Stomach (tissue), 9 donors: Measurements from ENCODE around the gene PTPN4. TPM values are rescaled to one million over a fixed set of nuclear protein-coding genes. Genes with fewer than 3 reads are reported as not detected.
A peak's percentile ranks its signal among the peaks of the same experiment; 100 is the strongest.

Experiments used
- DNase-seq, 2 donors: peaks; one replicate each; pipeline versions ENCODE4 v3.0.0 to v3.0.0-alpha.2; 2013 to 2019
- H3K27ac ChIP-seq, 5 donors: fragments of 200-600 bp in 4 of 5; sonication (generic) in 4 of 5; one replicate each; pipeline ENCODE4 v1.5.1; 2013 to 2019; ENCODE audit warnings: mild to moderate bottlenecking in 1 of 5, moderate library complexity in 1 of 5
- H3K27me3 ChIP-seq, 3 donors: fragments of 200-600 bp; sonication (generic); one replicate each; pipeline ENCODE4 v1.5.1; 2017 to 2019; ENCODE audit warnings: mixed run types in 1 of 3
- H3K36me3 ChIP-seq, 4 donors: fragments of 200-600 bp; sonication (generic); 1 replicate in 3 of 4; 2 replicates in 1 of 4; pipeline ENCODE4 v1.5.1; 2016 to 2019
- H3K4me1 ChIP-seq, 4 donors: fragments of 200-600 bp; sonication (generic); one replicate each; pipeline ENCODE4 v1.5.1; 2016 to 2019
- H3K4me3 ChIP-seq, 4 donors: fragments of 200-600 bp; sonication (generic) in 3 of 4; one replicate each; pipeline ENCODE4 v1.5.1; 2016 to 2019; ENCODE audit warnings: mild to moderate bottlenecking in 1 of 4
- H3K9me3 ChIP-seq, 4 donors: fragments of 200-600 bp; sonication (generic); one replicate each; pipeline ENCODE4 v1.5.1; 2016 to 2019
- CTCF ChIP-seq, 7 experiments: fragments of 450-650 bp in 4 of 7; fragments of 200-600 bp in 3 of 7; sonication (generic) in 3 of 7; IDR thresholded peaks; one replicate each; pipeline ENCODE4 v1.5.1; 2016 to 2019; ENCODE audit warnings: antibody characterized with exemption in 7 of 7, control low read depth in 2 of 7, mild to moderate bottlenecking in 1 of 7
- EP300 ChIP-seq: sonication (generic); formaldehyde crosslinking; IDR thresholded peaks from one replicate; pipeline ENCODE4 v1.6.1; 2017; ENCODE audit warnings: antibody characterized with exemption
- POLR2A ChIP-seq, 4 donors: fragments of 450-650 bp; IDR thresholded peaks; one replicate each; pipeline ENCODE4 v1.6.1; 2016; ENCODE audit warnings: antibody characterized with exemption in 4 of 4, control low read depth in 2 of 4, mild to moderate bottlenecking in 1 of 4, moderate library complexity in 1 of 4
- POLR2AphosphoS5 ChIP-seq, 3 donors: sonication (generic); formaldehyde crosslinking; IDR thresholded peaks; one replicate each; pipeline ENCODE4 v1.6.1; 2016; ENCODE audit warnings: antibody characterized with exemption in 3 of 3
- WGBS, 5 donors: extraction: QIAGEN DNeasy Blood & Tissue Kit in 3 of 5; methylation state at CpG; one replicate each; pipeline versions ENCODE4 v1.1.5 to v1.1.7; 2013 to 2018; 5-methylcytosine and 5-hydroxymethylcytosine counted together
- intact Hi-C: fragments of 100-400 bp; cut with DNase I; formaldehyde crosslinking; loops from one replicate; pipeline ENCODE4 v1.15.1; 2023; ENCODE audit warnings: low total_unique reads
- polyA plus RNA-seq, 3 donors: library from polyadenylated mRNA; stranded (reverse); fragments of 200-250 nt; gene quantifications; one replicate each; pipeline ENCODE4 v1.2.3, GENCODE V29; 2013
- total RNA-seq, 5 donors: library from RNA; depleted of rRNA; stranded (reverse); fragments of >200 nt; gene quantifications; one replicate each; pipeline versions ENCODE4 v1.1.0 to v1.2.3, GENCODE V29; 2014 to 2016
- donor health status: healthy with polysubstance abuse.
- donor health status: Bipolar disorder and iron deficiency.
- donor health status: healthy.

PTPN4 gene
- total and polyA plus RNA-seq, 8 donors, result 2.9 to 450 (median 18.8) TPM

GRCh38 chr2:119836455-119837142, 76.9 kb downstream of the PTPN4 start:
- Histone ChIP-seq H3K4me1 (peaks cover 0 to 28% (median 20%) of the 10 kb centered on the region in 4 donors), H3K36me3 (no peaks in the 10 kb centered on the region), H3K9me3 (no peaks in the 10 kb centered on the region), H3K27me3 (no peaks in the 10 kb centered on the region), H3K4me3 (no peak overlapping the region), H3K27ac (no peak overlapping the region)
- intact Hi-C loops, result no loop called here
- 91 to 100% (median 92%) methylated on average over 3 to 22 of the region's 22 CpGs for WGBS, 5 donors
- TF ChIP-seq CTCF (IDR thresholded peaks at IDR 0.05) (no peak), POLR2AphosphoS5 (IDR thresholded peaks at IDR 0.05) (no peak), EP300 (no peak)
- DNase-seq, result no peak

DNA sequence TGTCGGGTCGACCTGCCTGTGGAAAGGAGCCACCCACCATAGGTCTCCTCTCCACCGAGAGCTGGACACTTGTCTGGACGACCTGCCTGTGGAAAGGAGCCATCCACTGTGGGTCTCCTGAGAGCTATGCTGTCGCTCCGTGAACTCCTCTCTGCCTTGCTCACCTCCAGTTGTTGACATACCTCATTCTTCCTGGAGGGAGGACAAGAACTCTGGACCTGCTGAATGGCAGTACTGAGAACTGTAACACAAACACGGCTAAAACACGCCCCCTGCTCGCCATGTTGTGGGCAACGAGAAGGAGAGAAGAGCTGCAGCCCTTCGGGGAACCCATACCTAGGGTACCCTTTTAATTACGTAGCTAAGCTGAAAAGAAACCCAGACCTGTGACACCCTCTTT, 77.6 kb downstream of the PTPN4 start:
- intact Hi-C loops, result no loop called here
- Histone ChIP-seq H3K27me3 (no peaks in the 10 kb centered on the region), H3K9me3 (no peaks in the 10 kb centered on the region), H3K27ac (no peak overlapping the region), H3K36me3 (no peaks in the 10 kb centered on the region), H3K4me3 (no peak overlapping the region), H3K4me1 (peaks cover 0 to 33% (median 21%) of the 10 kb centered on the region in 4 donors)
- WGBS, 5 donors, result 84 to 95% (median 88%) methylated on average over 12 of the region's 12 CpGs
- no peak for DNase-seq
- TF ChIP-seq POLR2AphosphoS5 (IDR thresholded peaks at IDR 0.05) (no peak), CTCF (IDR thresholded peaks at IDR 0.05) (no peak), EP300 (no peak), POLR2A (IDR thresholded peaks at IDR 0.05) (no peak)

- WGBS, 5 donors, result 75 to 86% (median 80%) methylated on average over 13 of the region's 13 CpGs
- intact Hi-C loops, result no loop called here
- TF ChIP-seq EP300 (no peak), POLR2AphosphoS5 (IDR thresholded peaks at IDR 0.05) (no peak), POLR2A (IDR thresholded peaks at IDR 0.05) (no peak), CTCF (IDR thresholded peaks at IDR 0.05) (no peak)
- Histone ChIP-seq H3K9me3 (no peaks in the 10 kb centered on the region), H3K4me1 (peaks cover 0 to 29% (median 19%) of the 10 kb centered on the region in 4 donors), H3K27me3 (no peaks in the 10 kb centered on the region), H3K36me3 (no peaks in the 10 kb centered on the region), H3K4me3 (no peak overlapping the region), H3K27ac (peak overlapping the region in 1 of 5 donors; percentile 16)
- DNase-seq, result no peak
These were observed 78.0 kb downstream of the PTPN4 start for GRCh38 chr2:119837759-119838158.

DNA sequence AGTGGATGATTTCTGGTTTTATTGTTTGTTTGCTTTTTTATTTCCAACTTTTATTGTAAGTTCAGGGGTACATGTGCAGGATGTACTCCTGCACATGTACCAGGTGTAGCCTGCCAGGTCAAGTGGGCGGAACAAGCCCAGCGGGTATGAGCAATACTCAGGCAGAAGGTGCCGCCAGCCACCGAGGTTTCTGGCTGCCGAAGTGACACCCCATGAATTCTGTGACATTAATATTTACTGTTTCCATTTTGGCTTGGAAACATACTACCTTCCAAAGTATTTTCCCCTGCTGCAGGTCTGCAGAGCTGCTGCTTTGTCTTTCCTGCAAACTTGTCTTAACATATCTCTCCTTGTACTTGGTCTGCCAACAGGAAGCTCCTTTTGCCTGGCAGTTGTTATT, 78.5 kb downstream of the PTPN4 start:
- Histone ChIP-seq H3K4me3 (no peak overlapping the region), H3K4me1 (peaks cover 0 to 28% (median 17%) of the 10 kb centered on the region in 4 donors), H3K27ac (peak overlapping the region in 1 of 5 donors; percentile 16), H3K9me3 (no peaks in the 10 kb centered on the region), H3K27me3 (no peaks in the 10 kb centered on the region), H3K36me3 (no peaks in the 10 kb centered on the region)
- intact Hi-C loops, result no loop called here
- WGBS, 5 donors, result 31 to 66% (median 36%) methylated on average over 5 of the region's 5 CpGs
- no peak for TF ChIP-seq POLR2AphosphoS5 (IDR thresholded peaks at IDR 0.05)
- TF ChIP-seq CTCF (IDR thresholded peaks at IDR 0.05), result no peak
- TF ChIP-seq POLR2A (IDR thresholded peaks at IDR 0.05), result no peak
- no peak for TF ChIP-seq EP300
- DNase-seq, result peak in 1 of 2 donors; percentile 50
